ENCODE results near the gene SS18L1.

SS18L1 gene

DNA sequence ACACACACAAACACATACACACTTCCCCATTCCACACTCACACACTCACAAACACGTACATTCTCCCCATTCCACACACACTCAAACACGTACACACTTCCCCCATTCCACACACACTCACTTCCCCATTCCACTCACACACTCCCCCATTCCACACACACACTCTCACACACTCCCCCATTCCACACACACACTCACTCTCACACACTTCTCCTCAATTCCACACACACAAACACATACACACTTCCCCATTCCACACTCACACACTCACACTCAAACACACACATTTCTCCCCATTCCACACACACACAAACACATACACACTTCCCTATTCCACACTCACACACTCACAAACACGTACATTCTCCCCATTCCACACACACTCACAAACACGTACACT, 86.1 kb downstream of the SS18L1 start:
- DNase-seq, result no peak

- no peak for DNase-seq
Measured at GRCh38 chr20:62230276-62230675, 86.7 kb downstream of the SS18L1 start.

DNA sequence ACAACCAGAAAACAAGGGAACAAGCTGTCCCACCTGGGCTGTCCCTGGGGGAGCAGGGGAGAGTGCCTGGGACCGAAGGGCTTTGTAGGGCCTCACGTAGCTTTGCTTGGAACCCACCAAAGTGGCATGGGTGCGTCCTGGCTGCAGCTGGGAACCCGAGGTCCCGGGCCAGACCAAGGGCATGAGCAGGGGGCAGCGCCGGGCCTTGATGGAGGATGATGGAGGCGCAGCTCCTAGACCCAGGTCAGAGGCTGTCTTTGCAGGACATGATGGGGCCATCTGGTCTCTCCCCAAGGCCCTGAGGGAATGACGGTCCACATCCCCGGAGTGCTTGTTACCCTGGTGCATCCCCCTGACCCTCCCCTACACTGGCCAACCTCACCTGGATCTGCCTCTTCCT, 87.1 kb downstream of the SS18L1 start:
- no peak for DNase-seq

- no peak for DNase-seq
Measured at GRCh38 chr20:62231292-62231691, 87.7 kb downstream of the SS18L1 start.

Measured in SIG-M5 (cell line).